ENCODE data around the gene OR2L13.

OR2L13 gene, protein sequence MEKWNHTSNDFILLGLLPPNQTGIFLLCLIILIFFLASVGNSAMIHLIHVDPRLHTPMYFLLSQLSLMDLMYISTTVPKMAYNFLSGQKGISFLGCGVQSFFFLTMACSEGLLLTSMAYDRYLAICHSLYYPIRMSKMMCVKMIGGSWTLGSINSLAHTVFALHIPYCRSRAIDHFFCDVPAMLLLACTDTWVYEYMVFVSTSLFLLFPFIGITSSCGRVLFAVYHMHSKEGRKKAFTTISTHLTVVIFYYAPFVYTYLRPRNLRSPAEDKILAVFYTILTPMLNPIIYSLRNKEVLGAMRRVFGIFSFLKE

DNA sequence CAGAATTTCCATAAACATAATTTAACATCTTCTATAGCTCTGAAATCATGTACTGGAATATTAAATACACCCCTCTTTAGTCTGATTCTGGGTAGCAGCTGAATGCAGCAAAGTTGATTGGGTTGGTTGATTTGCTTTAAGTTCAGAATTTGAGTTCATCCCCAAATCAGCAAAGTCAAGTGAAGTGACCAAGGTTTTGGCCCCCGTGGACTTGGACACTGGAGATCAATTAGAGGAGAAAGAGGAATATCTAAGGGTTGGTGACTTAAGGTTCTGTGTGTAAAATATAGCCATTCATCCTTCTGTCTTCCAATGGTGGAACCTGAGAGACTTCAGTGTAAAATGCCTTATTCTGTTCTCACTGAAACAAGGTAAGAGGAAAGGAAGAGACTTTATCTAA, at the start of gene OR2L13:
Gene OR2L13 (plus strand): TSS at position 301 of the 400 bp plus-strand sequence. CDS start 4,192 bp downstream, outside the sequence.
- TF ChIP-seq, protein P1, sequence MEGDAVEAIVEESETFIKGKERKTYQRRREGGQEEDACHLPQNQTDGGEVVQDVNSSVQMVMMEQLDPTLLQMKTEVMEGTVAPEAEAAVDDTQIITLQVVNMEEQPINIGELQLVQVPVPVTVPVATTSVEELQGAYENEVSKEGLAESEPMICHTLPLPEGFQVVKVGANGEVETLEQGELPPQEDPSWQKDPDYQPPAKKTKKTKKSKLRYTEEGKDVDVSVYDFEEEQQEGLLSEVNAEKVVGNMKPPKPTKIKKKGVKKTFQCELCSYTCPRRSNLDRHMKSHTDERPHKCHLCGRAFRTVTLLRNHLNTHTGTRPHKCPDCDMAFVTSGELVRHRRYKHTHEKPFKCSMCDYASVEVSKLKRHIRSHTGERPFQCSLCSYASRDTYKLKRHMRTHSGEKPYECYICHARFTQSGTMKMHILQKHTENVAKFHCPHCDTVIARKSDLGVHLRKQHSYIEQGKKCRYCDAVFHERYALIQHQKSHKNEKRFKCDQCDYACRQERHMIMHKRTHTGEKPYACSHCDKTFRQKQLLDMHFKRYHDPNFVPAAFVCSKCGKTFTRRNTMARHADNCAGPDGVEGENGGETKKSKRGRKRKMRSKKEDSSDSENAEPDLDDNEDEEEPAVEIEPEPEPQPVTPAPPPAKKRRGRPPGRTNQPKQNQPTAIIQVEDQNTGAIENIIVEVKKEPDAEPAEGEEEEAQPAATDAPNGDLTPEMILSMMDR (IDR thresholded peaks at IDR 0.05; ENCODE audit: low read depth, low read length), result no peak
- H3K4me3 ChIP-seq (ENCODE audit: low read depth, low read length), result no peak within 1 kb of the TSS

DNA sequence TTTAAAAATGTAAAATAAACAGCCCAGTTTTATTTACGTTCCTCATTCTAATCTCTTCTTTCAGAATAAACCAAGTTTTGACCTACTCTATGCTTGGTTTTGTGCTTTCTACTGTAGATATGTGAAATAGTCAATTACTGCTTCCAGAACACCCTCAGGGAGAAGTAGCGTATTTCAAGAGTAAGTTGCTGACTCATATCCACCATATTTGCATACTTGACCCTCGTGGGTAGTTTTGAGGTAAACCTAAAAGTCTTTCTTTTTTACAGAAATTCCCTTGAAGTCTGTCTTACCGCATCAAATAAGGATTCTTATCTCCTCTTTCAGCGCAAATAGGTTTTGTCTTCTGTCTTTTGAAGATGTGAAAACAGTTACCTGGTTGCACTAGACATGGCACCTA, 49.8 kb upstream of the OR2L13 start:
- TF ChIP-seq, protein P1 (IDR thresholded peaks at IDR 0.05; ENCODE audit: low read depth, low read length), result no peak
- H3K4me3 ChIP-seq (ENCODE audit: low read depth, low read length), result no peak overlapping the region

DNA sequence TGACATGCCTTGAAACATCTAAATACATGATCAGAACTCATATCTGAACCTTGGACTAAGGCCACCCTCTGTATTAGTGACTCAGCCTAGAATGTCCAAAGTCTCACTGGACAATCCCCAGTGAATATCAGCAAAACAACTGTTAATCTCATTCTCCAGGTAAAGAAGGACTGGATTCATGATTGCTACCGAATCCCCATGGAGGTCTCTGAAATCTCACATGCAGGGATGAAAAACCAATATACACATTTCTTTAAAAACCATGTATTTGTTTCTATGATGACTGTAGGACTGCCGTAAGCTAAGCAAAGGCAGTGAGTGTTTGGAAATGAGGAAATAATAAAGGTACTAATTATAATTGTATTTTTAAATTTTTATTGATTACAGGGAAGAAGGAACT, 48.4 kb upstream of the OR2L13 start, which contains the start of gene OR2L3:
Gene OR2L3 (plus strand): TSS at position 301 of the 400 bp plus-strand sequence. CDS start 13,846 bp downstream, outside the sequence.
- H3K4me3 ChIP-seq (ENCODE audit: low read depth, low read length), result no peak within 1 kb of the TSS
- TF ChIP-seq, protein P1 (IDR thresholded peaks at IDR 0.05; ENCODE audit: low read depth, low read length), result no peak

DNA sequence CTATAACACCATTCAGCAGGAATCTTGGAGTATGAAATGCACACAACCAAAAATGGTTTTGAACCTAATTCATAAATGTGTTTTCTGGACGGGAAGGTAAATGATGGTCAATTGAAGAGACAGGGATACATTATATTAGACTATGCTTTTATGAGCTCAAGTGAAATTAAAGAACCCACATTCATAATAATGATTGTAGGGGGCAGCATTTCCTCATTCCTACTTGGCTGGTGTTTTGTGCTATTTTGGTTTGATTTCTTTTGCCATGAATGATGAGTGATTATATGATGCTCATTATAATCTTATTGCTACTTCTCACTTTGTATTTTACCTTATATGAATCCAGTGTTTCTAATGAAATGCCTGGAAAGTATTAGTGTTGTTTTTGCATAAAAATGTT, 48.0 kb upstream of the OR2L13 start:
- TF ChIP-seq, protein P1 (IDR thresholded peaks at IDR 0.05; ENCODE audit: low read depth, low read length), result no peak
- H3K4me3 ChIP-seq (ENCODE audit: low read depth, low read length), result no peak overlapping the region

DNA sequence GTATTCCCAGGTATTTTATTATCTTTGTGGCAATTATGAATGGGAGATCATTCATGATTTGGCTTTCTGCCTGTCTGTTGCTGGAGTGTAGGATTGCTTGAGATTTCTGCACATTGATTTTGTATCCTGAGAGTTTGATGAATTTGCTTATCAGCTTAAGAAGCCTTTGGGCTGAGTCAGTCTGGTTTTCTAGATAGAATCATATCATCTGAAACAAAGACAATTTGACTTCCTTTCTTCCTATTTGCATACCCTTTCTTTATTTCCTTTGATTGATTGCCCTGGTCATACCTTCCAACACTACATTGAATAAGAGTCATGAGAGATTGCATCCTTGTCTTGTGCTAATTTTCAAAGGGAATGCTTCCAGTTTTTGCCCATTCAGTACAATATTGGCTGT, 40.3 kb upstream of the OR2L13 start:
- TF ChIP-seq, protein P1 (IDR thresholded peaks at IDR 0.05; ENCODE audit: low read depth, low read length), result no peak
- H3K4me3 ChIP-seq (ENCODE audit: low read depth, low read length), result no peak overlapping the region

DNA sequence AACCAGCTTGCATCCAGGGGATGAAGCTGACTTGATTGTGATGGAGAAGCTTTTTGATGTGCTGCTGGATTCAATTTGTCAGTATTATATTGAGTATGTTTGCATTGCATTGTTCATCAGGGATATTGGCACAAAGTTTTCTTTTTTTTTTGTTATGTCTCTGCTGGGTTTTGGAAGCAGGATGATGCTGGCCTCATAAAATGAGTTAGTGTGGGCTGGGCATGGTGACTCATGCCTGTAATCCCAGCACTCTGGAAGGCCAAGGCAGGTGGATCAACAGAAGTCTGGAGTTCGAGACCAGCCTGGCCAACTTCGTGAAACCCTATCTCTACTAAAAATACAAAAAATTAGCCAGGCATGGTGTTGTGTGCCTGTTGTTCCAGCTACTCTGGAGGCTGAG, 39.7 kb upstream of the OR2L13 start:
- TF ChIP-seq, protein P1 (IDR thresholded peaks at IDR 0.05; ENCODE audit: low read depth, low read length), result no peak
- H3K4me3 ChIP-seq (ENCODE audit: low read depth, low read length), result no peak overlapping the region

DNA sequence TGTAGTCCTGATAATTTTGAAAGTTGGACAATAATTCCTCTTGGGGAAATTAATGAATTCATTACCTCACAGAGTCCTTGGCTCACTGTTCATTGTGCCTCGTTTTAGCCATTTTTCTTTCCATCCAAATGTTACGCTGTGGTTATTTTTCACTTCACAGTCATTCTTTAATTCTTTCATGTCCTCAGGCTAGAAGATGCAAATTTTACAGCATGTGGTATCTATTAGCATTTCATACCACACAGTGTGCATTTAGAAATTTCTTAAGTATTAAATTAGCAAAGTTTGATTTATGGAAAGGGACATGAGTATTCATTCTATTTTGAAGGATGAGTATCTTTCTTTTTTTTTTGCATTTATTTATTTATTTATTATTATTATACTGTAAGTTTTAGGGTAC, 29.9 kb upstream of the OR2L13 start:
- no peak overlapping the region for H3K4me3 ChIP-seq (ENCODE audit: low read depth, low read length)
- TF ChIP-seq, protein P1 (IDR thresholded peaks at IDR 0.05; ENCODE audit: low read depth, low read length), result no peak

Data from WI38 (cell line).